GM19438 (cell line): ENCODE data around the gene HCRTR1.

ENCODE experiments used
- ATAC-seq: cut with Tn5 transposase; IDR thresholded peaks from one replicate; pipeline ENCODE4 v1.9.1; 2021; ENCODE audit warnings: low read depth; ENCODE audit not compliant: unreplicated experiment

Gene HCRTR1

DNA sequence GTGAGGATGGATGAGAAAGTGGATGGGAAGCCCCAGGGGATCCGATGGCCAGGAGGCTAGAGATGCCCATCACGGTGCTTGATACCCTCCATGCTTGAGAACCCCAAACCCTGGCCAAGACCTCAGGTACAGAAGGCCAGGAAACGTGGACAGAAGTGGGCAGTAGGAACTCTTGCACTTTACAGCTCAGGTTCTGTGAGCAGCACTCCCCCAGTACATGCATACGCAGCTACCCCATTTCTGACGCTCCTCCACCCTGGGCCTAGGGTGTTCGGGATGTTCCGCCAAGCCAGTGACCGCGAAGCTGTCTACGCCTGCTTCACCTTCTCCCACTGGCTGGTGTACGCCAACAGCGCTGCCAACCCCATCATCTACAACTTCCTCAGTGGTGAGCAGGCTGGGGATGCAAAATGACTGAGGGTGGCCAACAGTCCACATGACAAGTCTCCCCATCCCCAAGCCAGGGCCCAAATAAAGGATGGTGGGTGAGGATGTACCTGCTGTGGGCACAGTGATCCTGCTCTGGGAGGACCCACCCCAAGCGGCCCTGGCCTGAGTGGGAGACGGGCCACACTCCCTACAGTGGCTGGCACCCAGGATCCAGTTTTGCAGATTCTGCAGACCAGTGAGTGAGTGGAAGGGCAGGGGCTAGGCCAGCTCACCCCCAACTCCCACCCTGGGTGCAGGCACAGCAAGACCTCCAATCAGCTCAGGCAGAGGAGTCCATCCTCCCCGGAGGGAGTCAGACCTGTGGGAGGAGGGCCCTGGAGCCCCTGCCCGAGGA is 7.4 kb downstream of the HCRTR1 start:
- ATAC-seq = no peak

DNA sequence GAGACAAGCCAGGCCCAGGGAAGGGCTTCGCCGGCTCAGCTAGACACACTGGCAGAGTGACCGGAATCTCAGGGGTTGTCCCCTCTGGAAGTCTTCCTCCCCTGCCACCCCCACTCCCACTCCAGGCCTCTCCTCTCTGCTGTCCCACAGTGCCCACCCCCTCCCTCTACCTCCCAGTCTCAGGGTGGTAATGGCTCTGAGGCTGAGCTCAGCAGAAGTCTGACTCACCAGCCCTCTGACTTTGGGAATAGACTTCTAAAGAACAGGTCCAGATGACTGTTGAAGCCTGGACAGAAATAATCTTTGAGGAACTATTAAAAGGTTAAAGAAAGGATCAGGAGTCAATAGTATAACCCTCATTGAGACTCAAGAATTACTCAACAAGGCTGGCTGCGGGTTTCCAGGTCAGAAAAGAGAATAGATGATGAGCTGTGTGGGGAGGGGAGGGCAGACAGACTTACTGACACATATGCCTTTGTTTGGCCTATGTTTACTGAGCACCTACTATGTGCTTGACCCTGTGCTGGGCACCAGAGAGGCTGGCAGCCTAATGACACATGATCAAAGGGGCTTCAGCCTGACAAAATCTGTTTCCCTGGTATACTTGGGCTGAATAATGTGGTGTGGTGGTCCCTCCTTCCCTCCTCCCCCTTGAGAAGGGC is 8.2 kb downstream of the HCRTR1 start:
- no peak for ATAC-seq

DNA sequence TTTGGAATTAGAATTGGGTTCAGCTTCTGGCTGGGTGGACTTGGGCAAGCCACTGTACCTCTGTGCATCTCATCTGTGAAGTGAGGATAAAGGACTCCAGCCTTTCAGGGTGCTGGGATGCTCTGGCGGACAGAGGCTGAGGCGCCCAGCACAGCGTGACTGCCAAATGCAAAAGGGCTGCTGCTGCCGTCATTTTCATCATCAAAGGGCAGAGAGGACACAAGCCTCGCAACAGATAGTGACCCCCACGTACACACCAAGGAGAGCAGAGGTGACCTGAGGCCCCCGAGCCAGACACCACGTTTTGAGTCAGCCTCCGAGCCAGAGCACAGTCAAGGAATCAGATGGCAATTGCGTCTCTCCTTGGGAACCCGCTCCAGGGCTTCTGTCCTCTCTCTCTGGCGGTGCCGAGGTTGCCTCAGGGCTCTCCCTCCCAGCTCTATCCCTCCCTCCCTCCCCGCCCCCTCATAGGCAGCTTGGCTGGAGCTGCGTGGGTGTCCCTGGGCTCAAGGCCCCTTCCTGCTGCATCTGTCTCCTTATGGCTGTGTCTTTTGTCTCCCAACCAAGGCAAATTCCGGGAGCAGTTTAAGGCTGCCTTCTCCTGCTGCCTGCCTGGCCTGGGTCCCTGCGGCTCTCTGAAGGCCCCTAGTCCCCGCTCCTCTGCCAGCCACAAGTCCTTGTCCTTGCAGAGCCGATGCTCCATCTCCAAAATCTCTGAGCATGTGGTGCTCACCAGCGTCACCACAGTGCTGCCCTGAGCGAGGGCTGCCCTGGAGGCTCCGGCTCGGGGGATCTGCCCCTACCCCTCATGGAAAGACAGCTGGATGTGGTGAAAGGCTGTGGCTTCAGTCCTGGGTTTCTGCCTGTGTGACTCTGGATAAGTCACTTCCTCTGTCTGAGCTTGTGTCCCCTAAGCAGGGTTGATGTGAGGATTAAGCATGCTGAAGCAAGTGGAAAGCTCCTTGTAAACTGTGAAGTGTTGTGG is 9.0 kb downstream of the HCRTR1 start:
- ATAC-seq = no peak

DNA sequence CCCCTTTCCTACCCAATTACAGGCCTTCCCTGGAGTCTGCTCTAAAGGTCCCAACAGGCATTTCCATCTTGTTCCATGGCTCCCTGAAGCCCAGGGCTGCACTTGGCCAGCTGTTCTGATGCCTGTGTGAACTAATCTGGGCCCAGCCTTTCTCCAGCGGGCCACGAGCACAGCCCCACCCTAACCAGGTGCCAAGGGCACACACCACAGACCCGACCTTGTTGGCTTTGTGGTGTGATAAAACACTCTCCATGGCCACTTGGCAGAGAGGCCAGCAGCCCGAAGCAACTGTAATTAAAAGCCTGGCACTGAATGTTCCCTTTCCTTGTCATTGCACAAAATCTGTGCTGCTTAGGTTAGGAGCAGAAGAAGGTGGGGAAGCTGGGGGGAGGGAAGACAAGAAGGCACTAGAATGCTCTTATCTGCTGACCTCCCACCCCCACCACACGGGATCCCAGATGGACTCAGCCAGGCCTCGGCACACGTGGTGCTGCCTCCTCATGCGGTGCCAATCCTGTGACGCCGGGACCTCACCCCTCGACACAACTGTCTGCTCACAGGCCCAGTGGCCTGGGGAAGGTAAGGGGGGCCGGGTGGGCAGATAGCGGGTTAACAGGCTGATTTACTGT is 9.9 kb downstream of the HCRTR1 start:
- no peak for ATAC-seq

DNA sequence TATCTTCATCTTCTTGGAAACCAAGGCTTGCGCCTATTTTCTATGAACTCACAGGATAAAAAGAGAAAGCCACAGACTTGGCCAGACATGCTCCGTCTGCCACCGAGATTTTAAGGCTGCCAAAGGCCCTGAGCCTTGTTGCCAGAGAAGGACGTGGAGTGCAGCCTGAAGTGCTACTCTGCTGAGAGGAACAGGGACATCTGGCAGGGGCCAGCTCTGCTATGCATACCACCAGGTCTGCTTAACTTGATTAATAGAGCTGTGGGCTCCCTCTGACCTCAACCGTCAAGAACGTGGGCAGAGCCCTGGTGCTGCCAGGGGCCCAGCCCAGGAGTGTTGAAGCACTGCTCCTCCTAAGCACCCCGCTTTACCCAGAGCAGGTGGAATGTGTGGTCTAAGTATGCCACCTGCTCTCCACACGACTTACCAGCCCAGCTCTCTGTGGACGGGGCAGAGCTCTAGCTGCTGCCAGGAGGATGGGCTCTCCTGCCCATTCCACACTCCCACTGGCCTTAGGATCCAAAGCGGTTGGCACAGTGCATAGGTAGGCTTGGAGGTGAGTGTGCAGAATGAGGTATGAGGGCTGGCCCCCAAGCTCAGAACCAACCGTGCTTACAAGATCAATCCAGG is 10.6 kb downstream of the HCRTR1 start:
- ATAC-seq = no peak

DNA sequence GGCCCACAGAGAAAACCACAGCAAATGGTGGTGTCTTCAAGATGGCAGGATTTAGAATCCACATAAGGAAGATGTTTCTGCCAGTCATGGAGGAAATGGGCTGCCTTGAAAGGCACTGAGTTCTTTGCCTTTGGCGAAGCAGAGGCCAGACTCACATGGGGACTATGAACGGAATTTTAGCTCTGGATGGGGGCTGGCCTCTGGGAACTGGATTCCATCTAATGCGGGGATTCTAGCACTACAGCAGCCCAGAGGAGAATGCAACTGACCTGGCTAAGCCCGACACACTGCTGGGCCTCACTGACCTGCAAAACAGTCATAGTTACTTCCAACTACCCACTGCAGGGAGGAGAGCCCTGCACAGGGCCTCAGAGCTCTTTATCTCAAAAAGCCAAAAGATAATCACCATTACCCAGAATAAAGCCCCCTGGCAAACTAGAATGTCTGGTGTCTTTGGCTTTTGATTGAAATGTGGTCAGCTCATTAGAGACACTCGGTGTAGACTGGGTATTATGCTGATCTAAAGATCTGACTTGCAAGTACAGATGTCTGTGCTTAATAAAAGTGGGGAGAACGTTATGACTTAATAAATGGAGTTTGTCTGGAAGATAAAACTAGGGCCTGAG is 11.6 kb downstream of the HCRTR1 start:
- no peak for ATAC-seq

DNA sequence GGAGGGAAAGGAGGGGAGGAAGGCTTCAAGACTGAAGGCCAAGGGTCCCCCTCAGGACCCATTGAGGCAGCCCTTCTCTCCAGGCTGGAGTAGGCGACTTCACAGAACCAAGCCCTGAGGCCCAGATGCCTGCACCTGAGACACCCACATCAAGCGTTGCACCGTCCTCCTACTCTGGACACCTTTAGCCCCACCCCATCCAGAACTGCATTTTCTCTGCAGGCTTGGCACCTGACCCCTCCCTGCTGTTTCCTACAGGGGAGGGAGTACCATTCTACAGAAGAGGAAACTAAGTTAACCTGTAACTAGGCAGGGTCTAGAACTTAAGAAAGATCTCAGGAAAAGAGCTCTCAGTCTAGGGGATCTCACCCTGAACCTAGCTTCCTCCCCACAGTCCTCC is 15.2 kb downstream of the HCRTR1 start:
- ATAC-seq = no peak

DNA sequence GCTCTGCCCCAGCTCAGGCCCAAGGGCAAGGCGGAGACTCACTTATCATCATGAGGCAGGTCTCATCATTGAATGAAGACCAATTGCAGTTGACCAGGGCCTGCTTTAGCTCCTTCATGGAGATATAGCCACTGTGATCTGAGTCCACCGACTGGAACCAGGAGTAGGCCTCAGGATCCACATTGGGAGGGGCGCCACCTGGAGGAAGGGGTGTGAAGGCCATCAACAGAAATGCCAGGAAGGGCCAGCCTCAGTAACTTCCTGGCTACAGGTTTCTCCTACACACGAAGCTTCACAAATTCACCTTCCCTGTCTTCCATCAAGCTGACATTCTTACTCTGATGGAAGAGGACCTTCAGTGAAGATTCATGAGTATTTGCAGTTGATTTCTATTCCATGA is 15.6 kb downstream of the HCRTR1 start:
- no peak for ATAC-seq

DNA sequence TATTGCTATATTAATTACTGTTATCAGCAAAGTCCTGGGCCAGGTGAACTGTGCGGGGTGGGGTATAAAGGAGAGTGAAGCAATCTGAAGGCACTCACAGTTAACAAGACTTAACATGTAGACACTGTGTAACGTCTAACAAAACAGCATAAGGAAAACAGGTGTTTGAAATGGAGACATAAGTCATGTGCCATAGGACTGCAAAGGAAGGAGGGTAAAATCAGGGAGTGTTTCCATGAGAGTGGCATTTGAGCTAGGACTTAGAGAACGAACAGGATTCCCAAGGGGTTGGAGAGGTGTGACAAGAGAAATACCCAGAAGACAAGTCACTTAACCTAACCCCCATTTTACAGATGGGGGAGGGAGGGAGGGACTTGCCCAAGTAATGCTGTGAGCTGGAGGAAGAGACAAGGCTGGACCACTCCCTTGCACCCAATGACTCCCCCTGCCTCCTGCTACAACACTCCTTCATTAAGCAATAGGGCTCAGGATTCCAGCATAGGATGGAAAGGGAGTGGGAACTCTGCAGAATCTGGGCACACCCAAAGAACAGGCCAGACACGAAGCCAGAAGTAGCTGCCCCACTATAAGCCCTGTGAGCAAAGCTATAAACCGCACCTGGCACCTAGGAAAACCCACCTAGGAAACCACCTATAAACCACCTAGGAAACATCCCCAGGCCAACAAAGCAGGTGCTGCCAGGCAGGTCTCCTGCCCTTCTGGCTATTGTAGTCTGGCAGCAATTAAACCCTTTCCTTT is 20.6 kb downstream of the HCRTR1 start:
- no peak for ATAC-seq

DNA sequence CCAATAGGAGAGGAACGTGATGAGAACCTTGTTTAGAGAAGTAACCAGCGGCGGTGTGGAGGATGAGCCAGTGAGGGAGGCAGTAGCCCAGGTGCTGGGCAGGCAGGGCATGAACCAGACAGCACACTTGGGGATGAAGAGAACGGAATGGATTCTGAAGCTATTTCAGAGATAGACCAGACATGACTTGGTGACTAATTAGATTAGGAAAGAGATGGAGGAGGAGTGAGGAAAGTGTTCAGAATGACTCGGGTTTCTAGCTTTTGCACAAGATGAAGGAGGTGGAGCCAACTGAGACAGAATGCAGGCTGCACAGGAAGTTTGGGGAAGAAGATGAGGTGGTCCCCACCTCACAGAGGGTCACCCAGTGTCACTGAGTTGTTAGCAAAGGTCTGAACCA is 22.1 kb downstream of the HCRTR1 start:
- ATAC-seq = no peak

DNA sequence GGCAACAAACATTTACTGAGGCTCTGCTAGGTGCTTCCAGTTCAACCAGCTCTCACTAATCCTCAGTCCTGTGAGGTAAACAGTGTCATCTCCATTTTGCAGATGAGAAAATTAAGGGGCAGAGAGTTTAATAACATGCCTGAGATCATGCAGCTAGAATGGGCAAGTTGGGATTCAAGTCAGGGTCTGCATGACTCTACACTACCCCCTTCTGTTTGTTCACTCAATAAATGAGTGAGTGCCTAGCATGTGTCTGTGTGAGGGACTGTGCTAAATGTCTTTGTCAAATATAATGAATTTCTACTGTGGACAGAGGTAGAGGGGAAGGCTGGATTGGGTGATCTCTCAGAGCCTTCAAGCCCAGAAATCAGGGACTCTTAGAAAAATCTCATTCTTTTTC is 22.7 kb downstream of the HCRTR1 start:
- no peak for ATAC-seq

DNA sequence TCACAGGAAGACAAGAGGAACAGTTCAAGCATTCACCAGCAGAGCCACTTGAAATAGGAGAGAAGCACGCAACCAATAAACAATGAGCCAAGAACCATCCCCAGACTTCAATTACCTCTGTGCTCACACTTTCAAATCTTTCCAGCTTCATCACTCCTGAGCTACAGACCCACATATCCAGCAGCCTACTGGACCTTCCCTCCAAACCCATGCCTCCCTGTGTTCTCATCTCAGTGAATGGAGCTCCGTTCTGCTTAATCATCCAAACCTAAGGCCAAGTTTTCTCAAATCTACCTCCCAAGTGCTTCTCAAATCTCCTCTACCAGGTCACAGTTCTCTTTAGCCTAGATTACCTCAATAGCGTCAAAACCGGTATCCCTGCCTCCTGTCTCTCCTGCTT is 23.5 kb downstream of the HCRTR1 start:
- ATAC-seq = no peak

DNA sequence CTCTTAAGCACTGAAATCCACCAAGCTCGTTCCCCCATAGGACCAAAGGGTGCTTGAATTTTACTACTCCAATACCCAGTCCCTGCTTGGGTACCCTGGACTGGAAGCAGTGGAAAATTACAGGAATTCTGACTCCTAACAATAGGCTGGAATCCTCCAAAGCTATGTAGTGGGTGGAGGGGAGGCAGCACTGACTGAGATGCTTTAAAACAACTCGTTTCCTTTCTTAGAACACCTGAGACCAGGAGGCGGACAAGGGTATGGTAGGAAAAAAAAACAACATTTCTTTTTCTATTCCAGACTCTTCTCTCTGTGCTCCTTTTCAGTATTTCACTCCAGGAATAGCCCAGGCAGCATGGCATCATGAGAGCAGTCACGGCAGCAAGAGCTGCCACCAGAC is 24.9 kb downstream of the HCRTR1 start:
- ATAC-seq = no peak

DNA sequence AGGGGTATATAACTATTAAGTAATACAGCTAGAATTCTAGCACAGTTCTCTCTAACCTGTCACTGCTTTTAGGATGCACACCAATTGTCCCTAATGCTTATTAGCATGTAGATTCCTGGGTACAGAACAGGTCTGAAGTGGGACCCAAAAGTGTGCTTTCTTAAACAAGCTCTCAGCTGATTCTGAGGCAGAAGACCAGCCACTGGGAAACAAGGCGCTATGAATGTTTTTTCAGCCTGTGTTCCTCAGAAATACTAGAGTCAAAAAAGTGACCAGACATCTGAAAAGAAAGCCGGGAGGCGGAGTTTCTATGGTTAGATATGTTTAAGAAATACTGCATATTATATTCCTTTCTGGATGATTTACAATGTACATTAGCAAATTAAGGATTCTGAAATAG is 25.4 kb downstream of the HCRTR1 start:
- no peak for ATAC-seq

DNA sequence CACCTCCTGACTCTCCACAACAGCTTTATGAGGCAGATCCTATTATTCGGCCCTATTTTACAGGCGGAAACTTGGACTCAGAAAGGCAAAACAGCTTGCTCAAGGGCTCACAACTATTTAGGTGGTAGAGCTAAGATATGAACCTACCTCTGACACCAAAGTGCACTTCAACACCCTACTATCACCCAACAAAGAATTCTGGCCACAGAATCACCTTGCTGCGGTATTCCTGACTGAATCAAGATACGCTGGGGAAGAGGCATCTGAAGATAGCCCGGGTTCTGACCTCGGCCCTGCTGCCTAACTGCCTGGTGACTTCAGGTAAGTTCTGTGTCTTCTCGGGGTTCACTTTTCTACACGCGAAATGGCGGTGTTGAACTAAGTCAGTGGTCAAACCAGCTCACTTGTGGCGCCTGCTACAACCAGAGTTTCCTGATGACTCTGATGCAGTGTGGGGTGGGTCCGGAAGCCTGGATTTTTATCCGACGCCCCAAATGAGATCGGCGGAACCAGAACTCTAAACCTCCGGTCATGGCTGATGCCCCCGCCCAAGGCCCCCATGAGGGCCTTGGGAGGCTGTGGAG is 26.6 kb downstream of the HCRTR1 start:
- no peak for ATAC-seq

DNA sequence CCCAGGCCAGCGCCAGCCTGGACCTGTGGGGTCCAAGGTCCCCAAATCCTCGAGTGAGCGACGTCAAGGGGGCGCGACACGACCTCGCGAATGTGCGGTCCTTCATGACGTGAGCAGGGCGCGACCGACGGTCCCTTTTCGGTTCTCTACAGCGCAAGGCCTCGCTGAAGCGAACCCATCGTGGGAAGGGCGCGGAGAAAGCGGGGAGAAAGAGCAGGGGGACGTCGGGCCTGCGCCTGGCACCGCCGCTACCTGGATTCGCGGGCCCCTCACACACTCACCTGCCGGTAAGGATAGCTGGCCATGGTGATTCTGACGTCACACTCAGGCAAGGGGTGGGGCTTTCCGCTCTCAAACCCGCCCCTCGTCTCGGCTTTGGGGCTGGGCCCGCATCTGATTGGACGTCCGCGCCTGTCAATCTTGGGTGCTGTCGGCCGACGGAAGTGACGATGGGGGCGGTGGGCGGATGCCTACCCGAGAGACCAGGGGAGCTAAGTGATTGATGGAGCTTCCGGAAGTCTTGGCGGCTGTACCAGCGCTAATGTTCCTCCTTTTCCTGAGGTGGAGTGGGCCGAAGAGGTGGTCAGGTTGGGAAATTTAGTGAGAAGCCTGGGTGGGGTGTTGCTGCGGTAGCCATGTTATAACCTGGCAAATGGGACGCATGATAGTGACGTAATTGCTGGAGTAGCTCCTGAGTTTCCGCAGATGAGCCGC is 27.2 kb downstream of the HCRTR1 start, which contains the start of gene PEF1:
PEF1 (minus strand) TSS at position 317 of the 714 bp plus-strand sequence; CDS start at position 305, 12 bp downstream.
- peak; percentile 89 for ATAC-seq

DNA sequence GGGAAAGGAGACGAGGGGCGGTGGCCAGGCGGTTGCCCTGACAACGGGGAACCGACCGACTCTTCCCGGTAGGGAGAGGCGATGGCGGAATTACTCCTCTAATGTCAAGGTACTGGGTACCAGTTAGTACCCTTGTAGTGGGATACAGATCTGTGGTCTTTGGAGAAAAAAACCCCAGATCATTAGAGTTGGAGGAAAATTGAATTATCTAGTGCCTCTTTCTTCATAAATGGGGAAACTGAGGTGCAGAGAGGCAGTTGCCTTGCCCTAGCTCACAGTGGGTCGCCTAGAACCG is 27.7 kb downstream of the HCRTR1 start:
- no peak for ATAC-seq

DNA sequence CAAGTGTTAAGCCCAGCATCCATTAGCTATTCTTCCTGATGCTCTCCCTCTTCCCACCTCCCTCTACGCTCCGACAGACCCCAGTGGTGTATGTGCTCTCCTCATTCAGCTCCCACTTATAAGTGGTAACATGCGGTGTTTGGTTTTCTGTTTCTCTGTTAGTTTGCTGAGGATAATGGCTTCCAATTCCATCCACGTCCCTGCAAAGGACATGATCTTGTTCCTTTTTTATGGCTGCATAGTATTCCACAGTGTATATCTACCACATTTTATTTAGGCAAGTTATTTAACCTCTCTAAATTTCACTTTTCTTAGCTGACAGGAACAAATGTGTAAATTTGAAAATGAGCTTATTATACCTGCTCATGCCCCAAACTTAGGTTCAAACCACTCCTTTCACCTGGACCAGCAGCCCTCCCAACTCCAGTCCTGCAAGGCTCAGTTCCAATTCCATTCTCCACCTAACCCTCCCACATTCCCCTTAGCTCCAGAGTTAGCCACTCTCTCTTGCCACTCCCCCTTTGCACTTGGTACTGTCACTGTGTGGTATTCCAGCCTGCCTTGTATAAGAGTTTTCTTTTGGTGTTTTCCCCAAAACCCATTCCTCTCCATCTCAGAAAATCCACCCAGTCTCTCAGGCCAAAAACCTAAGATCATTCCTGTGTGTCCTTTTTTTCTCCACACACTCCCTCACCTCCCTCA is 28.9 kb downstream of the HCRTR1 start:
- no peak for ATAC-seq
